ENCODE results near the gene CTNNB1.

Gene CTNNB1

DNA sequence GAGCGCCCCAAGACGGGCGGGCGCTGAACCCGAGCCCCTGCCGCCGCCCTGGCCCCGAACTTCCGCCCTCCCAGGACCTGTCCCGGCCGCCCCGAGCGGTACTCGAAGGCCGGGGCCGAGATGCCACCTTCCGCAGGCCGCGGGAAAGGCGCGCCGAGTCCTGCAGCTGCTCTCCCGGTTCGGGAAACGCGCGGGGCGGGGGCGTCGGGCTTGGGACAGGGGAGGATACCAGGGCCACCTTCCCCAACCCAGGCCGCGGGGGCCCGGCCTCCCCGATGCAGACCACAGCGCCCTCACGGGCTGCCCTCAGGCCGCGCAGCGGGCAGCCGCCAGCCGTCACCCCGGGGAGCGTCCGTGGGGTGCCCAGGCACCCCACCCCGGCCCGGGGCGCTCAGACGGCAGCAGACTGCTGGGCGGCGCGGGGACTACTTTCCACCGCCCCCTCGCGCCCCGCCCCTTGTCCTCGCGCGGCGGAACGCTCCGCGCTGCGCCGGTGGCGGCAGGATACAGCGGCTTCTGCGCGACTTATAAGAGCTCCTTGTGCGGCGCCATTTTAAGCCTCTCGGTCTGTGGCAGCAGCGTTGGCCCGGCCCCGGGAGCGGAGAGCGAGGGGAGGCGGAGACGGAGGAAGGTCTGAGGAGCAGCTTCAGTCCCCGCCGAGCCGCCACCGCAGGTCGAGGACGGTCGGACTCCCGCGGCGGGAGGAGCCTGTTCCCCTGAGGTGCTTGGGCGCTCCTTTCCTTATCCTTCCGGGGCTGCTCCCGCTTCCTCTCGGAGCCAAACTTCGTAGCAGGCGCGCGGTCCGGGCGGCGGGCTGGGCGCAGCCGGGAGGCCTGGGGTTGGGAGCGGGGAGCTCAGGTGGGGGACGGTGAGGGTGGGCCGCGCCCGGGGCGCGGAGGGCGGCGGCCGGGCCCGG lies at the start of gene CTNNB1:
CTNNB1 (plus strand) TSS at position 556 of the 916 bp plus-strand sequence. CDS start 24,564 bp downstream, outside the sequence.
- DNase-seq = peak; percentile 94 to 95

DNA sequence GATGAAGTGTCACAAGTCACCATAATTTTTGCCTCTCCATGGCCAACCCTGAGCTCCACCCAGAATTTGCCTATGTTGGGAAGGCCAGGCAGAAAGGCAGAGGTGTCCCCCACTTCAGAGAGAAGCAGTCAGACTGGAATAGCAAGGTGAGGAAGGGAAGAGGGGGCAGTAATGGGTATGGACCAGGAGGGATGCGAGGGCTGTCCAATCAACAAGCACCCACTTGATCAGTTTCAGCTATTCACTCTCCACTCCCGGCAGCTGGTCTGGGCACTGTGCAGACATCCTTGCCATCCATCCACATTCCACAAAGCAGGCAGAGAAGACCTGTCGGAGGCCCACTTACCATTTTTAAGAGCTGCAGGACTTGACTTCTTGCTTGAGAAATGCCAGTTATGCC lies 43.5 kb upstream of the CTNNB1 start:
- no peak for DNase-seq

DNA sequence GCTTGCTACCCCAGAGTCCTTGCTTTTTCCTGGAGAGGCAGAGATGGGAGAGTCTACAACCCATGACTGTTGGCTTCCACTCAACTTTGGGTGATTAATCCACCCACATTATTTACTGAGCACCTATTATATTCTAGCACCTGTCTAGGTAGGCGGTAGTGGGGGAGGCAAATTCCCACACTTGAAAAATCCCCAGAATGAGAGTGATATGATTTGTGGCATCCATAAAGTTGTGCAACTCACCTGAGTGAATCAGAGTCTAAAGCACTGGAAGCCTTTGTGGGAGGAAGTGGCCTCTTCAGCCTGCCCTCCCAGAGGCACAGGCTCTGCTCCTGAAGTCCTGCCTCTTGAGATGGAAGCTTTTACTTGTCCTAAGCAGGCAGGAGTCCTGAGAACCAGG lies 40.4 kb upstream of the CTNNB1 start:
- DNase-seq = peak; percentile 20 to 27

DNA sequence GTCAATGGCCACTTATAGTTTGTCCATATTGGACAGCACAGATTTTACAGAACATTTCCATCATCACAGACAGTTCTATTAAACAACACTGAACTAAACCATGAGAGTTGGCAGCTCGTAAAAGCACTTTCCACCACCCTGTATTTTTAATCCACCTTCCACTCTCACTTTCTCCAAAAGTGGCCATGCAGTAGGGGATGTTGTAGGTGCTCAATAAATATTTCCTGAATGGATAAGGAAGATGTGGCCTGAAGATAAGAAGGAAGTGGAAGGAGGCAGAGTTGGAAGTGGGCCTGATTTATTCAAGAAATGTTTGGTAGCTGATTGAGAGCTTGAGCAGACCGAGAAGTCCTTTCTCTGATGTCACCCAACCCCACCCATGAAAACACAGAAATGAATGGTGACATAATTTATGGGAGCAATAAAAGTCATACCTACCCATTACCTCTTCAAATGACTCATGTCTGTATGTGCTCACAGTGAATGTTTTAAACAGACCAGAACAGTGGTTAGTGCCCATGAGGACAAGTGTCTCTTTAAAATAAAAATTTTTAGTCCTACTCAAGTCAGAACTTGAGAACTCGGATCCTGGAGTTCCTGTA lies 39.6 kb upstream of the CTNNB1 start:
- no peak for DNase-seq

DNA sequence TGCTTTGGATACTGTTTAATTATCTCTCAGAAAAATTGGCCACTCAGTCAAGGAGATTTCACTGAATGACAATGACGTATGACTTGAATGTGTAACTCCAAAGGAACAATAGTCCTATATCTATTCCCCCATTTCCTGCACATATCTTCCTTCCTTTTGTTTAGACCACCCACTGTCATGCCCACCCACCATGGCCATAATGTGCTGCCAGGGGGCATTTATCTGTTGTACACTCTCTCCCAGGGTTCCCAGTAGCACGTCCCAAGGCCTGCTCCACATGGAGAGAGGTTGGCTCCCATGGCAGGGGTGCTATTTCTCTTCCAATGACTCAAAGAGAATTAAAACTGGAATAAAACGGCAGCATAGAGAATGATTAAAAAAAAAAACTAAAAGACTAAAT lies 36.8 kb upstream of the CTNNB1 start:
- DNase-seq = no peak

DNA sequence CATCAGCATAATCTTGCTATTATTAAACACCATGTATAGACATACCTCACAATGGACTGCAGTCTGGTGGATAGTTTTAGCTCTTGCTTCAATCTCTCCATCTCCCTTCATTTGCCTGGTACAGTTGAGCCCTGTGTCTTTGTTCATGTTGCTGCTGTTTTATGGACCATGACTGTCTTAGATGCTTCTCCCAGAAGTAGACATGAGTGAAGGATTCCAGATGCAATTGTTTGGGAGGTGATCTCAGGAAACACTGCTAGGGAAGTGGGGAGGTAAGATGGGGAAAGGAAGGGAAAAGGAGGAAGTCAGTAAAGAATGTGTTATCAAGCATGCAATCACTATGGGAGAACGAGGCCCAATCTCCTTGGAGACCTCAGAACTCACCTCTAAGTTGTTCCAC lies 36.3 kb upstream of the CTNNB1 start:
- DNase-seq = no peak

DNA sequence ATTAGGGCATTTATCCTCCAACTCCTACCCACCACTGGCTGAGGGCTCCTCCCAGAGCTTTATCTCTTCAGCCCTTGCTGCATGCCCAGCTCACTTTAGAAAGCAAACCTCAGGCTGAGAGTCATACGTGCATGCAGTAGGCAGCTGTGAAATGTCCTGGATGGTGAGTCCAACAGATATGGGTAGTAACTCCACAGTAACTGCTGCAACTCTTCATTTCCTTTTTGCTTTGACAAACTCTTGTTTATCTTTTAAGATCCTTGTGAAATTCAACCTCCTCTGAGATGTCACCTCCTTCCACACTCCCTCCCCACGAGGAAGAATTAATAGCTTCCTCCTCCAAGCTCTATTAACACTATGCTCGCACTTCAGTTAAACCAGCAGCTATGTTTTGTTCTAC lies 35.9 kb upstream of the CTNNB1 start:
- no peak for DNase-seq

DNA sequence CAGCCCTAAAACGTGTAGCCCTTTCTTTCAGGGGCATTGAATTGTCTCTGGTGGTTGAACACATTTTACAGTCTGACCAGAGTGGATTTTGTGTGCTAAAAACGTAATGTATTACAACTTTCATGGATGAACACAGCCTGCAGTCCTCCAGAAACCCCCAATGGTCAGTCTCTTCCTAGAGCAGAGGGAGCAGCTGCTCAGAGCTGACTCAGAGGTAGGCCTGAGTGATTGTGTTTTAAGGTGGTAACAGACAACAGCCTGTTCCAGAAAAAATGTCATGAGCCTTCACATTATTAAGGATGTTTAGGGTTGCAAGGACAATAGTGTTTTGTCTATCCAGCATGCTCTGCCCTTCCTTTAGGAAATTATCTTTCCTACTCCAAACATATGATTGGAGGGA lies 34.5 kb upstream of the CTNNB1 start:
- no peak for DNase-seq

DNA sequence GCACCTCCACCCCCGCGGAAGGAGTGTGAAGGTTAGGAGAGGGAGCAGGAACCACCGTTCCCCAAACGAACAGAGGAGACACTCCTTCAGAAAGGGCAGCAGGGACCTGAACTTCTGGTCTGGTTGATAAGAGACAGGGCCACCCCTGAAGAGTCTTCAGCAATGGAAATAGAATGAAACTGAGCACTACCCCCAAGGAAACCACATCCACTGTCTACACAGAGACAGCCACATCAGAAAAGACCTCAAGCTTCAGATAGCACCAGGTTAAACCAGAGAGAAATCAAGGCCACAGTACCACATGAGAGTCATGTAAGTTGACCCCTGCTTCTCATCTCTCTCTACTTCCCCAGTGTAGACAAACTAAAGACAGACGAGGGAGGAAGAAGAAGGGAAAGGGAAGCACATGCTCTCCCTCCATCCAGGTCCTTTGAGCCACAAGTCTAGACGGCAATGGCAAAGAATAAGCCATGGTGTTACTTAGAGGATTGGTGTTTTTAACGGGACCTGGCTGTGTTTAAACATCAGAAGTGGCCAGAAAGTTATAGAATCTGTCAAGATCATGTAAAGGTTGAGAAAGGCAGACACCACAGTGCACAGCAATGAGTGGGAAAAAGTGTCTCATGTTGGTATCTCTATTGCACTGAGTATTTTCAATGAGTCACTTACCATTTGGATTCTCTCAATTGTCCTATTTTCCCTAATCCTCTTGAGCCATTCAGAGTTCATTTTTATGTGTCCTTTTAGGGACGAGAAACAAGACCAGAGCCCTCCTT lies 31.4 kb upstream of the CTNNB1 start:
- DNase-seq = no peak

DNA sequence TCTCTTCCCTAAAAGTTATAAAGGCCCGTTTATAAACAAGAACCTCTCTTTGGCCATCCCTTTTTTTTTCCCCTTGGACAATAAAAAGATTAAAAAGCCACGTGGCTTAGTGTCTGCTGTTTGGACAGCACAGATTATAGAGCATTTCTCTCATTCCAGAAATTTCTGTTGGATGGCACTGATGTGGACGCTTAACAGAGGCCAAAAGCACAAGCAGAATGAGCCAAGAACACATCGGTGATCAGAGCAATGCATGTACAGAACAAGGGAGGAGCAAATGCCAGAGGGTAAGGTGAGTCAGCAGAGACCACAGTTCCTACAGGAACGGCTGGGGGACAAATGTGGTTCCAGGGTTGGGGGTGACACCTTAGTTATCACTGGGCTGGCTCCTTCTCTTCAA lies 30.3 kb upstream of the CTNNB1 start:
- no peak for DNase-seq

DNA sequence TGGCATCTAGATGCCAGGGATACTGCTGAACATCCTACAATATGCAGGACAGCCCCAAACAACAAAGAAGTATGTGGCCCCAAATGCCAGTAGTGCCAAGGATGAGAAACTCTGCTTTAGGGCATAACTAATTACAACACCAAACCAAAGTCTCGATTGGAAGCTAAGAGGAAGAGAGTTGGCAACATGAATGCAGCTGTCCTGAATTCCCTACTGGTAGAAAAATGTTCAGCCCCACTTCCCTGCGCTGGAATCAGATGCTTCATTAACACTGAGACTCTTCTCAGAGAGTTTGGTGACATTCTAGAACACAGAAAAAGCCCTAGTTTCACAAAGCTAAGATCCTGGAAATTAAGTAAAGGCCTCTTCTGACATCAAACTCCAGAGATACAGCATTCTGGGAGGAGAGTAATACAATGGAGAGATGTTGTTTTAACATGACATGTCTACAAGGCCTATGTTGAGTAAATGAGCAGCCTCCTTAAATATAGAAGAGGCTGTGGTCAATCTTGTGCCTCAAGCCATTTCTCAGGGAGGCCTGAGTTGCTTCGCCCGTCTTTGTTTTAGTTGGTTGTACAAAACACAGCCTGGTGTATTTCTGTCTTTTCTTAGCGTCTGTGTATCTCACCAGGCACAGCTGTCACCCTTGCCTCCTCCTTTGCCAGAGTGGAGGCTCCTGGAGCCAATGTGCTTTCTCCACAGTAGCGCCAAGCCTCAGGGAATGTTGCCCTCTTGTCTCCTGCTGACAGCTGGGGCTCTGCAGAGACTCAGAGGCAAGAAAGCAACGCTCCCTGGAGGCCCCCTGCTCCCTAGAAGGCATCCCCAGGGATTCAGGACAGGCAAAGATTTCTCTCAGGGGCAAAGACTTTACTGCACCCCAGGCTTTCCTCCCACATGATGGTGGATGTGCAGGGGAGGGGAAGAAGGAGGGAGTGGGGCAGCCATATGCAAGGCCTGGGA lies 25.1 kb upstream of the CTNNB1 start:
- DNase-seq = no peak

DNA sequence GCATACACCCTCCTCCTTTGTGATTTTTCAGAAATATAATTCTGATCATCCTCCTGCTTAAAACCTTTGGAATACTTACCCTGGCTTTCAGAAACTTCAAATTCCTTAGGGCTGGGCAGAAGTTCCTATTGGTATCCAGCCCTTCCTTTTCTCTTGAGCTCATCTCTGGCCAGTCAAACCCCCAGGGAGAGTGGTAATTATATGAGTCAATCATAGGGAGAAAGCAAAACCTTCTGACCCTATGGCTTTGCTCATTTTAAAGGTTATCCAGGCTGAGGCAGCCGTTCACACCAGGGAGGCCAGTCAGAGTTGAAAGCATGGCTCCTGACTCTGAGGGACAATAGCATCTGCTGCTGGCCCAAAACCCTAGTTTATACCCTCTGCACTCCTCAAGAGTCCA lies 23.9 kb upstream of the CTNNB1 start:
- no peak for DNase-seq

DNA sequence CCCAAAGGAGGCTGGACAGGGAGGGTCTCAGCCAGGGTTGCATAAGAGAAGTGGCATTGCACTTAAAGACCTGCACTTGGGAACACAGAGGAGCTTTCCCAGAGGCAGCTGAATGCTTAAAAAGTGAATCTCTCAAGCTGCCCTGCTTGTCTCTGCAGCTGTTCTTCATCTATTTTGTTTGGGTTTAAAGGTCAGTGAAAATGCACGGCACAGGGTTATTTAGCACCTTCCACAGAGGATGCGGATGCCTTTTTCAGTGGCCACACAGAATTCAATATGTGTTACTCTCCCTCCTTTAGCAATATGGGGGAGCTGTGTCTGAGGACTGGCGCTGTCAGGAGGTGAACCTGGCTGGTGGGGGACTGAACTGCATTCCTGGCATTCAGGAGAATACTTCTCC lies 22.7 kb upstream of the CTNNB1 start:
- DNase-seq = no peak

DNA sequence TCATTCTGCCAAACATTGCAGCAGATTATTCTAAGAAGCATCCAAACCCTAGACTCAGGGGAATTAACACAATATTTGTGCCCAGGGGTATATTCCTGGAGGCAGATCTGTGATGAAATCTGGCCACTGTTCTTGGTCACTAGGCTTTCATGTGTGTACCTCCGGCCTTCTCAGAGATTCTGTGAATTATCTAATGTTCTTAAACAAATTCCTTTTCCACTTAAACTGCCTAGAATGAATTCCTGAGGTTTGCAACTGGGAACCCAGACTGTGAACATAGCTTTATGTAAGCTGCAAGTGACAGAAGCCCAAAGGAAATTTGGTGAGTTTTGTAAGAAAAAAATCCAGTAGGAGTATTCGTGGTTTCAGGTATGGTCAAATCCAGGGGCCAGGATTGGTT lies 20.7 kb upstream of the CTNNB1 start:
- DNase-seq = no peak

DNA sequence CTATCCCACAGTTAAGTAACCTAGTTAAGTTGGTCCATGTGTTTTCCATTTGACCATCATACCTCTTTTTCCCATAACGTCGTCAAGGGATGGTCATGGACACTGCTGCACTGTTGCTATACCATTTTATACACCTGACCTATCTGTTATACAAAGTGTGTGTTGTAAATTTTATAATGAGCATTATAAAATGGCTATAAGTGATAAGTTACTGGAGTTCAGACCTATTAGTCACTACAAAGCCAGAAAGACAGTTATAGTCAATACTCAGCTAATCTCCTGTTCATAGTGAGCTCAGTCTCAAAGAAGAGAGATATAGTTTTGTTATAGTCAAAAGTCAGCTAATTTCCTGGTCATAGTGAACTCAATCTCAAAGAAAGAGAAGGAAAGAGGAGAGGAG lies 18.9 kb upstream of the CTNNB1 start:
- no peak for DNase-seq

DNA sequence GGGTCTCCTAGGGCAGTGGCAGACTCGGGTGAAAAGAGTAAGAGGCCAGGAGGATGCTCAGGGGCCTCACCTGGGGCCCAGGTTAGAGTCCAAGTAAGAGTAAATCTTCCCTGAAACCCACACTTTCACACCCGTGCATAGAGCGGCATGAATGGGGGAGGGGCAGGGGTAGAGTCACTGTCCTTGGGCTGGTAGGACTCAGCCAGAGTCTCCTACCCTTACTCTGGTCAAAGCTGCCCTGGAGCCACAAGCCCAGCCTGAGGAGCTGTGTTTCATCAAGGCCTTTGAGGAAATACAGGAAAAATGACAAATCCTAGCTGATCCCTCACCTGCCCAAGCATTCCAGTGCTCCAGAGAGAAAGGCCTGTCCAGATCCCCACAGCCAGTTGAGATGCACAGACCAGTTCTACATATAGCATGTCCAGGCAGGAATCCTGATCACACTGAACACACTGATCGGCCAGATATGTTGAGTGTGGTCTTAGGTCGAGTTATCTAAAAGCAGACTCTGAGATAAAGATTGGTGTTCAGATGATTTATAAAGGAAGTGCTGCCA lies 16.7 kb upstream of the CTNNB1 start:
- no peak for DNase-seq

DNA sequence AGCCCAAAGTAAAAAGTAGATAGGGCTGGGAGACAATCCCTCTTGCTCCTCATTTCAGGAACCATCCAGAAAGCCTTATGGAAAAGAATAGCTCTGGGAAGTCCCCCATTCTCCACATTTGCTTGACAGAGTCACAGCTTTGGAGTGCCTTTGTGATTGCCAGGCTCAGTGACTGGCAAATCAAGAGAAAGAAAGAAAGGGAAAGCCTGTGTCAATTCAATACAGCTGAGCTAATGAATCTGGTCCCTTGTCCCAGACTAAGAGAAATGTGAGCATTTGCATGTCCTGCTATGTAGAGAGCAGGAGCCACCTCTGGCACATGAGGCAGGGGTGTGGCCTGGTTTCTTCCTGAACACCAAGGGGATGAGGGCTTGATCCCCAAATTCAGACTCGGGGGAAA lies 14.9 kb upstream of the CTNNB1 start:
- DNase-seq = no peak

DNA sequence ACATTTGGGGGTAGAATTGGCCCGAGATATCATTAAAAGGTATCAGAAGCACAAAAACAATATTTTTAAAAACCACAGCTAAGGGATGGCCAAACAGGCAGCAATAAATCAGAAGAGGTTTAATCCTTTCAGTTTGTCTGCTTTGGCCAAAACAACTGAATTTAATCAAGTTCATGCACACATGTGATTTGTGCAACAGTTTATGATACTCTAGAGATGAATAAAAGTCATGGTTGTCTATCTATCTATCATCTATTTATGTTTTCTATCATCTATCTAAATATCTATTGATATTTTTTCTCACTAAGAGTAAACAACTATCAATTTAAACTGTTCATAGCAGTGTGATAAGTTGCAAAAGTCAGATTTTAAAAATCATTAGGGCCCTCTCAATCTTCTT lies 13.0 kb upstream of the CTNNB1 start:
- DNase-seq = no peak

DNA sequence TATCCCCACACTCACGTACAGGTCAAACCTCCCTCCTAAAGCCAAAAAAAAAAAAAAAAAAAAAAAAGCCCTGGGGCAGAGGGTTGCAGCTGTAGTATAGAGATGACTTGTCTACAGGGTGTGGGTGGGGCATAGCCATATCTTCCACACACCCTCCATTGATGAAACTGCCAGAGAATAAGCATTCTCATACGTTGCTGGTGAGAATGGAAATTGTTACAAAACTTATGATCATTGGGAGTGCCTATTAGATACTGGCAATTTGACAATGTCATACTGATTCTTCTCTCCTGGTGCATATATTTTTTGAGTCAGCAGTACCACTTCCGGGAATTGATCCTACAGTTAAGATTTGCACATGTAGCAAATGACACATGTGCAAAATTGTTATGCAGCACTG lies 11.0 kb upstream of the CTNNB1 start:
- peak in 1 of 2 experiments; percentile 41 for DNase-seq

DNA sequence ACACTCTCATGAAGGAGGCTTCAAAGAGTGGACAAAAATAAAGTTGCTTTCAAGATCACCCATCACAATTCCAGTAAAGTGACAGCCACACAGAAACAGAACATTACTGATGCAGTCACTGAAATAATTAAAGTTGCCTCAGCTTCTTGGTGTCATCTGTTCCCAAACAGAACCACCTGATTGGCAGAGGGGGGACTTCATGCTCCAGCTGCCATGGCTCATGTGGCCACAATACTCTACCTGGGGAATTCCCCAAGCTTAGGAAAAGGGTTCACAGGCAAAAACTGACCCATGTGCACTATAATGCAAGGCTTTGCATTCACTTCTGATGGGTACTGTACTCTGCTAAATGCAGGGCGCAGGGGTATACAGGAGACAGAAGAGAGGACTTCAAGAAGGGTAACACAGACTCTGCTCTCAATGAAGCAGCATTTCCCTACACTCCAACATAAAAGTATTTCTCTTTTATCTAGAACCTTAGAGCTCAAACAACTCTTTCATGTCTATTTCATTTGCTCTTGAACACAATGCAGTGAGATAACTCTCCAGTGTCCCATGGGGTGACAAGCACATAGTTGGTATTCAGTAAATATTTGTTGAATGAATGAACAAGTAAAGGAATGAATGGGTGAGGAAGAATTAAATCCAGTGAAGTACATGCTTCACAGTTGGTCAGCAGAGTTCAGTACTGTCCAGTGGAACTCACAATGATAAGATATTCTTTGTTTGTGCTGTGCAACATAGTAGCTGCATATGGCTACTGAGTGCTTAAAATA lies 8.6 kb upstream of the CTNNB1 start:
- DNase-seq = no peak

DNA sequence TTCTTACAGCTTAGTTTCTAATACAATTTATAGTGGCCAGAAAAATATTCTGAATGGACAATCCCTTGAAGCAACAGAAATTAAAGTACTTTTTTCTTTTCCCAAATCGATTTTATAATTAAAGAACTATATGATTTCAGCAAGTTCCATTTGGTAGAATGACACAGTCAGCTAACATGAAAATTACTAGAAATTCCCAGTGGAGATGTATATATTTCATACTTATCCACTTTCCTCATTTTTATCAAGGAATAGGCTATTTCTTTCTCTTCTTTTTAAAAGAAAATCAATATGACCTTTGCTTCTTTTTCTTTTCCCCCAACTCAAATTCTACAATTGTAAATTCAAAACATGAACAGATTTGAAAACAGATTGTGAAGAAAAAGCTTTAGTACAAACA lies 6.4 kb upstream of the CTNNB1 start:
- no peak for DNase-seq
